HepG2 (cell line): ENCODE data around the gene HOXB4.

Experiments
- CEBPG ChIP-seq: IDR thresholded peaks from 2 replicates; pipeline ENCODE4 v1.6.1; 2016
- CTCF ChIP-seq: sonication (generic); formaldehyde crosslinking; IDR thresholded peaks from 2 replicates; pipeline ENCODE4 v1.5.0; 2020; ENCODE audit warnings: mild to moderate bottlenecking, missing genetic modification reagents, moderate library complexity
- EZH2 ChIP-seq: conservative IDR thresholded peaks from 2 replicates; pipeline ENCODE4 v1.6.1; 2012; ENCODE audit warnings: mild to moderate bottlenecking, low read depth, low read length, moderate library complexity
- HCFC1 ChIP-seq: fragments of 150-350 bp; IDR thresholded peaks from 2 replicates; pipeline ENCODE4 v1.6.1; 2014; ENCODE audit warnings: low read depth, low read length
- MEIS1 ChIP-seq: sonication (generic); formaldehyde crosslinking; IDR thresholded peaks from 2 replicates; pipeline ENCODE4 v1.9.0; 2021; ENCODE audit warnings: mild to moderate bottlenecking, missing genetic modification reagents, moderate library complexity, borderline replicate concordance
- REST ChIP-seq, 2 experiments: IDR thresholded peaks; 2 replicates each; pipeline ENCODE4 v1.6.1; 2011 to 2012; ENCODE audit warnings: low read length in 2 of 2, borderline replicate concordance in 1 of 2, low read depth in 1 of 2, mild to moderate bottlenecking in 1 of 2, moderate library complexity in 1 of 2
- RXRA ChIP-seq: sonication (generic); formaldehyde crosslinking; IDR thresholded peaks from 2 replicates; pipeline ENCODE4 v1.5.1; 2020; ENCODE audit warnings: missing genetic modification reagents
- SIN3A ChIP-seq: IDR thresholded peaks from 2 replicates; pipeline ENCODE4 v1.6.1; 2011; ENCODE audit warnings: low read depth, mild to moderate bottlenecking, control low read depth, low read length, borderline replicate concordance
- ZFP37 ChIP-seq: sonication (generic); formaldehyde crosslinking; IDR thresholded peaks from 2 replicates; pipeline ENCODE4 v1.4.0; 2020; ENCODE audit warnings: missing genetic modification reagents, borderline replicate concordance
- ZNF160 ChIP-seq: sonication (generic); formaldehyde crosslinking; IDR thresholded peaks from 2 replicates; pipeline ENCODE4 v1.8.0; 2022; ENCODE audit warnings: mild to moderate bottlenecking, inconsistent platforms, missing genetic modification reagents
- ZNF282 ChIP-seq: fragments of 450-650 bp; IDR thresholded peaks from 2 replicates; pipeline ENCODE4 v1.6.1; 2018; ENCODE audit not compliant: partially characterized antibody
- ZNF567 ChIP-seq: sonication (generic); formaldehyde crosslinking; IDR thresholded peaks from 2 replicates; pipeline ENCODE4 v1.8.1; 2023; ENCODE audit warnings: mild to moderate bottlenecking, missing genetic modification reagents, borderline replicate concordance

GRCh38 chr17:48540213-48540612 lies 37.9 kb downstream of the HOXB4 start:
- TF ChIP-seq REST (IDR thresholded peaks at IDR 0.05; ENCODE audit: borderline replicate concordance in 1 of 2, low read depth in 1 of 2, low read length in 2 of 2) (no peak), ZNF282 (no peak), ZNF567 (no peak), ZFP37 (CRISPR knock-in tag) (no peak), CTCF (CRISPR knock-in tag) (no peak), ZNF160 (CRISPR knock-in tag) (no peak), SIN3A (no peak), RXRA (CRISPR knock-in tag) (no peak), MEIS1 (no peak), HCFC1 (no peak), CEBPG (no peak), EZH2 (no peak)
